Panc1 (cell line): ENCODE results near the gene DAND5. TPM values are rescaled to one million over a fixed set of nuclear protein-coding genes. Genes with fewer than 3 reads are reported as not detected.

Experiments
- ATAC-seq: fragments of 200-7000 bp; cut with Tn5 transposase; 2 replicates; pipeline ENCODE4 v1.9.1; 2020; ENCODE audit warnings: mild to moderate bottlenecking, moderate library complexity
- BruUV-seq: library from RNA; stranded (reverse); fragments of 400-500 nt; replicated peaks from 2 replicates; lab custom pipeline; 2021; lab: Mats Ljungman, UMichigan
- CTCF ChIA-PET: fragments of 300-600 bp; sonication (Branson Sonifier 250); formaldehyde crosslinking; loops from one replicate; lab custom pipeline; 2022; ENCODE audit warnings: antibody characterized with exemption; lab: Charles Lee
- POLR2A ChIA-PET: fragments of 300-600 bp; sonication (Branson Sonifier 250); formaldehyde crosslinking; loops from one replicate; lab custom pipeline; 2022; ENCODE audit warnings: antibody characterized with exemption; lab: Charles Lee
- DNase-seq: peaks from one replicate; pipeline ENCODE4 v3.0.0-alpha.2; 2010; ENCODE audit warnings: low read depth, low spot score
- H3K27ac ChIP-seq: 2 replicates; pipeline ENCODE4 v1.5.1; 2011; ENCODE audit warnings: mild to moderate bottlenecking, low read length, inconsistent platforms
- H3K27me3 ChIP-seq: fragments of 200-500 bp; sonication (Bioruptor generic); 2 replicates; pipeline ENCODE4 v1.6.0; 2014; ENCODE audit warnings: low read length, inconsistent platforms; ENCODE audit not compliant: control insufficient read depth, insufficient read depth
- H3K36me3 ChIP-seq: fragments of 200-500 bp; sonication (Bioruptor generic); 2 replicates; pipeline ENCODE4 v1.5.1; 2014; ENCODE audit warnings: inconsistent platforms, mild to moderate bottlenecking, low read length, moderate library complexity; ENCODE audit not compliant: control insufficient read depth, insufficient read depth
- H3K4me1 ChIP-seq: 2 replicates; pipeline ENCODE4 v1.5.1; 2011; ENCODE audit warnings: inconsistent platforms, mild to moderate bottlenecking, low read length, moderate library complexity; ENCODE audit not compliant: control insufficient read depth, insufficient read depth
- H3K4me3 ChIP-seq, 2 experiments: 2 replicates each; pipeline ENCODE4 v1.5.1; 2011 to 2012; ENCODE audit warnings: low read depth in 2 of 2, low read length in 2 of 2, mild to moderate bottlenecking in 2 of 2, inconsistent platforms in 1 of 2, moderate library complexity in 1 of 2
- H3K9me3 ChIP-seq: fragments of 200-500 bp; sonication (Bioruptor generic); 2 replicates; pipeline ENCODE4 v1.5.1; 2014; ENCODE audit warnings: low read depth, mild to moderate bottlenecking, inconsistent platforms, low read length, moderate library complexity; ENCODE audit not compliant: control insufficient read depth, insufficient read depth
- POLR2AphosphoS5 ChIP-seq: IDR thresholded peaks from 2 replicates; pipeline ENCODE4 v1.6.1; 2012; ENCODE audit warnings: mild to moderate bottlenecking, low read depth, low read length, moderate library complexity
- SIN3A ChIP-seq: IDR thresholded peaks from 2 replicates; pipeline ENCODE4 v1.6.1; 2012; ENCODE audit warnings: low read depth, mild to moderate bottlenecking, low read length, moderate library complexity, borderline replicate concordance; ENCODE audit not compliant: insufficient read depth
- TCF7L2 ChIP-seq: IDR thresholded peaks from 2 replicates; pipeline ENCODE4 v1.6.1; 2011; ENCODE audit warnings: mild to moderate bottlenecking, low read depth, low read length, inconsistent platforms
- in situ Hi-C: cut with HindIII; loops from 2 replicates; pipeline ENCODE4 v1.10.0; 2016; ENCODE audit warnings: low sequenced_read_pairs, low pct_unique_long_range_greater_than_20kb
- intact Hi-C: fragments of 100-400 bp; cut with micrococcal nuclease; formaldehyde crosslinking; loops from one replicate; pipeline ENCODE4 v1.10.0; 2022; ENCODE audit not compliant: unreplicated experiment
- total RNA-seq: library from RNA; stranded (reverse); gene quantifications from one replicate; pipeline ENCODE4 v1.2.1, GENCODE V29; 2021; ENCODE audit not compliant: unreplicated experiment
- TF ChIP-seq, protein P1 (sequence below), 2 experiments: IDR thresholded peaks; 2 replicates each; pipeline ENCODE4 v1.6.1; 2011 to 2012; ENCODE audit warnings: low read depth in 2 of 2, control low read depth in 1 of 2, low read length in 1 of 2, mild to moderate bottlenecking in 1 of 2, moderate library complexity in 1 of 2; ENCODE audit not compliant: insufficient read depth in 1 of 2
- TF ChIP-seq, protein P2 (sequence below): fragments of 450-650 bp; IDR thresholded peaks from 2 replicates; pipeline ENCODE4 v1.5.1; 2017; ENCODE audit warnings: mild to moderate bottlenecking

The DAND5 gene
- total RNA-seq, 1 experiment from 2014 or later = 0.54 TPM

DNA sequence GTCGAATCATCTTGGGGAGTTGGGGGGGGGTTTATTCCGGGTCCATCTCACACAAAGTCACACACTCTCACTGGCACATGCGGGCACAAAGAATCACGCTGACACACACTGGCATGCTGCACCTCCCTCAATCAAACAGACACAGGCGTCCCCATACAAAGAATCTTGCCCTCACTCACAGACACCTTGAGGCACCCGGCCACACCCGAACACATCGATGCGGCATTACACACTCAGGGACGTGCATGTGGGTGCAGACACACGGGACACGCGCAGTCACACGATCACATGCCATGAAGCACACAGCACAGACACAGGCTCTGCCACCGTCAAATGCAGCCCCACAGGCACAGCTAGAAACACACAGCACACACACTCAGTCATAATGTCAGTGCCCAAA is 33.7 kb downstream of the DAND5 start:
- ChIA-PET CTCF (no interaction called here), POLR2A (no interaction called here)
- in situ Hi-C loops (no loop called here), intact Hi-C loops (no loop called here)
- no TSS peak for BruUV-seq
- H3K4me1 ChIP-seq = peaks cover 41% of the 10 kb centered on the region
- DNase-seq (no peak), ATAC-seq (no peak)
- no peak overlapping the region for H3K4me3 ChIP-seq
- no peaks in the 10 kb centered on the region for H3K27me3 ChIP-seq
- no peaks in the 10 kb centered on the region for H3K9me3 ChIP-seq
- no peaks in the 10 kb centered on the region for H3K36me3 ChIP-seq
- H3K27ac ChIP-seq = no peak overlapping the region
- TF ChIP-seq, protein P1, sequence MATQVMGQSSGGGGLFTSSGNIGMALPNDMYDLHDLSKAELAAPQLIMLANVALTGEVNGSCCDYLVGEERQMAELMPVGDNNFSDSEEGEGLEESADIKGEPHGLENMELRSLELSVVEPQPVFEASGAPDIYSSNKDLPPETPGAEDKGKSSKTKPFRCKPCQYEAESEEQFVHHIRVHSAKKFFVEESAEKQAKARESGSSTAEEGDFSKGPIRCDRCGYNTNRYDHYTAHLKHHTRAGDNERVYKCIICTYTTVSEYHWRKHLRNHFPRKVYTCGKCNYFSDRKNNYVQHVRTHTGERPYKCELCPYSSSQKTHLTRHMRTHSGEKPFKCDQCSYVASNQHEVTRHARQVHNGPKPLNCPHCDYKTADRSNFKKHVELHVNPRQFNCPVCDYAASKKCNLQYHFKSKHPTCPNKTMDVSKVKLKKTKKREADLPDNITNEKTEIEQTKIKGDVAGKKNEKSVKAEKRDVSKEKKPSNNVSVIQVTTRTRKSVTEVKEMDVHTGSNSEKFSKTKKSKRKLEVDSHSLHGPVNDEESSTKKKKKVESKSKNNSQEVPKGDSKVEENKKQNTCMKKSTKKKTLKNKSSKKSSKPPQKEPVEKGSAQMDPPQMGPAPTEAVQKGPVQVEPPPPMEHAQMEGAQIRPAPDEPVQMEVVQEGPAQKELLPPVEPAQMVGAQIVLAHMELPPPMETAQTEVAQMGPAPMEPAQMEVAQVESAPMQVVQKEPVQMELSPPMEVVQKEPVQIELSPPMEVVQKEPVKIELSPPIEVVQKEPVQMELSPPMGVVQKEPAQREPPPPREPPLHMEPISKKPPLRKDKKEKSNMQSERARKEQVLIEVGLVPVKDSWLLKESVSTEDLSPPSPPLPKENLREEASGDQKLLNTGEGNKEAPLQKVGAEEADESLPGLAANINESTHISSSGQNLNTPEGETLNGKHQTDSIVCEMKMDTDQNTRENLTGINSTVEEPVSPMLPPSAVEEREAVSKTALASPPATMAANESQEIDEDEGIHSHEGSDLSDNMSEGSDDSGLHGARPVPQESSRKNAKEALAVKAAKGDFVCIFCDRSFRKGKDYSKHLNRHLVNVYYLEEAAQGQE (IDR thresholded peaks at IDR 0.05; ENCODE audit: insufficient read depth in 1 of 2, low read depth in 2 of 2, low read length in 1 of 2) = no peak
- TF ChIP-seq SIN3A (no peak), POLR2AphosphoS5 (no peak), TCF7L2 (no peak)
- TF ChIP-seq, protein P2, sequence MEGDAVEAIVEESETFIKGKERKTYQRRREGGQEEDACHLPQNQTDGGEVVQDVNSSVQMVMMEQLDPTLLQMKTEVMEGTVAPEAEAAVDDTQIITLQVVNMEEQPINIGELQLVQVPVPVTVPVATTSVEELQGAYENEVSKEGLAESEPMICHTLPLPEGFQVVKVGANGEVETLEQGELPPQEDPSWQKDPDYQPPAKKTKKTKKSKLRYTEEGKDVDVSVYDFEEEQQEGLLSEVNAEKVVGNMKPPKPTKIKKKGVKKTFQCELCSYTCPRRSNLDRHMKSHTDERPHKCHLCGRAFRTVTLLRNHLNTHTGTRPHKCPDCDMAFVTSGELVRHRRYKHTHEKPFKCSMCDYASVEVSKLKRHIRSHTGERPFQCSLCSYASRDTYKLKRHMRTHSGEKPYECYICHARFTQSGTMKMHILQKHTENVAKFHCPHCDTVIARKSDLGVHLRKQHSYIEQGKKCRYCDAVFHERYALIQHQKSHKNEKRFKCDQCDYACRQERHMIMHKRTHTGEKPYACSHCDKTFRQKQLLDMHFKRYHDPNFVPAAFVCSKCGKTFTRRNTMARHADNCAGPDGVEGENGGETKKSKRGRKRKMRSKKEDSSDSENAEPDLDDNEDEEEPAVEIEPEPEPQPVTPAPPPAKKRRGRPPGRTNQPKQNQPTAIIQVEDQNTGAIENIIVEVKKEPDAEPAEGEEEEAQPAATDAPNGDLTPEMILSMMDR = no peak

DNA sequence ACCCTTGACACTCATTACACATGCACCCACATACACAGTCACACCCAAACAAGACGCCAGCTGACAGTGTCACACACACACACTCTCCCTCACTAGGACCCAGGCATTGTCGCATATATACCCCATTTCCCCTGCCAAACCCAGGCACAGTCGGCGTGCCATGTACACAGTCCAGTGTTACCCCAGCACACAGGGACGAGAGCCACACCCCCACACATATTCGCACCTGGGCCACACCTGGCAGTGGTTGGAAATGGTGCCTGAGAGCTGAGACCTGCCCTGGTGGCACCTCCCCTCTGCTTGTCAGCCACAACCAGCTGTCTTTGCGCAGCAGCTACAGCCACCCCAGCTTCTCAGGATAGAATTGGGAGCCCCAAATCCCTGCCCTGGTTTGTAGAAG is 34.9 kb downstream of the DAND5 start:
- BruUV-seq = no TSS peak

More for the DNA sequence above, 34.9 kb downstream of the DAND5 start:
- TF ChIP-seq SIN3A = no peak
- TF ChIP-seq TCF7L2 = no peak
- TF ChIP-seq, protein P2 = no peak
- TF ChIP-seq, protein P1 (IDR thresholded peaks at IDR 0.05; ENCODE audit: insufficient read depth in 1 of 2, low read depth in 2 of 2, low read length in 1 of 2) = no peak
- TF ChIP-seq POLR2AphosphoS5 = no peak
- Histone ChIP-seq H3K27ac (peak overlapping the region; percentile 48), H3K4me1 (peaks cover 52% of the 10 kb centered on the region), H3K27me3 (no peaks in the 10 kb centered on the region), H3K36me3 (no peaks in the 10 kb centered on the region), H3K9me3 (no peaks in the 10 kb centered on the region), H3K4me3 (no peak overlapping the region)
- CTCF ChIA-PET = interaction anchor here (0.6 to 0.7 kb wide), 2 partner anchors 37 to 50 kb away, joined by 3 to 9 read pairs; no protein-coding TSS in a partner anchor
- in situ Hi-C loops = no loop called here
- no peak for DNase-seq
- no peak for ATAC-seq
- intact Hi-C loops = no loop called here
- POLR2A ChIA-PET = no interaction called here
